Upper lobe of right lung (tissue), 1 donor: ENCODE measurements around the gene ANO1. TPM values are rescaled to one million over a fixed set of nuclear protein-coding genes. Genes with fewer than 3 reads are reported as not detected.

Experiments
- ATAC-seq: fragments of 200-7000 bp; cut with Tn5 transposase; one replicate; pipeline ENCODE4 v1.9.1; 2020; ENCODE audit warnings: mild to moderate bottlenecking, moderate library complexity
- DNase-seq: peaks from one replicate; pipeline ENCODE4 v3.0.0-alpha.2; 2020
- H3K27ac ChIP-seq: fragments of 200-600 bp; one replicate; pipeline ENCODE4 v1.8.0; 2022
- H3K27me3 ChIP-seq: fragments of 200-600 bp; one replicate; pipeline ENCODE4 v1.8.0; 2022; ENCODE audit warnings: mild to moderate bottlenecking
- H3K36me3 ChIP-seq: fragments of 200-600 bp; one replicate; pipeline ENCODE4 v1.8.0; 2022
- H3K4me1 ChIP-seq: fragments of 200-600 bp; one replicate; pipeline ENCODE4 v1.8.0; 2022
- H3K4me3 ChIP-seq: fragments of 200-600 bp; one replicate; pipeline ENCODE4 v1.8.0; 2022; ENCODE audit warnings: mild to moderate bottlenecking
- H3K9me3 ChIP-seq: fragments of 200-600 bp; one replicate; pipeline ENCODE4 v1.8.0; 2022
- intact Hi-C: fragments of 100-400 bp; cut with DNase I; formaldehyde crosslinking; loops from one replicate; pipeline ENCODE4 v1.11.0; 2022
- total RNA-seq: library from RNA; stranded (reverse); fragmentation: NEBNext Ultra II Directional; extraction: Animal tissue kit (Norgen Biotek cat#: 25700); gene quantifications from one replicate; pipeline ENCODE4 v1.2.1, GENCODE V29; 2021
- TF ChIP-seq, protein P1 (sequence below): fragments of 200-600 bp; IDR thresholded peaks from one replicate; pipeline ENCODE4 v1.8.0; 2022; ENCODE audit warnings: antibody characterized with exemption
- donor health status: DM: no; HTN: yes; CAD: no; lungs with severe emphysema.

ANO1 gene
- total RNA-seq, 1 donor from 2014 or later, result 16.8 TPM

DNA sequence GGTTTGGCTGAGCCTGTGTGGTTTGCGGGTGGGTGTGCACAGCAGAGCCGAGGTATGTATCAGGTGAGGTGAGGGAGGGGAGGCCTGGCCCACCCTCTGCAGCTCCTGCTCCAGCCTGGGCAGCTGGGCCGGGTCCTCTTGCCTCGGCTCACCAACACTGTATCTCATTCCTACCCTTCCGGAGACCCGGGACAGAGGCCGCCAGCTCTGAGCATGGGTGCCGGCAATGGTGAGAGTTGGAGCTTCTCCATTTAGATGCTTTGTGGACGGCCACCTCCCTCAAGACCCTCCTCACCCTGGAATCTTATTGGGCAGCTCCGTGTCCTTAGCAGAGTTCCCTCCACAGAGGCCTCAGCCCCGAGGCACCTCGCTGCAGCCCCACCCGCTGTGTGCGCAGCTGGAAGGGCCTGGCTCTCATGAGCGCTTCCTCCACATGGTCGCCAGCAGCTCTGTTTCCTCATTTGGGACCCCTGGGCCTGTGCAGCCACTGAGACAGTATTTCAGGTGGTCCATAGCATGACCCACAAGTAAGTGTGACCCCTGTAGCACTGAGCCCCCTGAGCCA is 55.7 kb downstream of the ANO1 start:
- ATAC-seq, result no peak
- H3K4me3 ChIP-seq, result no peak overlapping the region
- TF ChIP-seq, protein P1, sequence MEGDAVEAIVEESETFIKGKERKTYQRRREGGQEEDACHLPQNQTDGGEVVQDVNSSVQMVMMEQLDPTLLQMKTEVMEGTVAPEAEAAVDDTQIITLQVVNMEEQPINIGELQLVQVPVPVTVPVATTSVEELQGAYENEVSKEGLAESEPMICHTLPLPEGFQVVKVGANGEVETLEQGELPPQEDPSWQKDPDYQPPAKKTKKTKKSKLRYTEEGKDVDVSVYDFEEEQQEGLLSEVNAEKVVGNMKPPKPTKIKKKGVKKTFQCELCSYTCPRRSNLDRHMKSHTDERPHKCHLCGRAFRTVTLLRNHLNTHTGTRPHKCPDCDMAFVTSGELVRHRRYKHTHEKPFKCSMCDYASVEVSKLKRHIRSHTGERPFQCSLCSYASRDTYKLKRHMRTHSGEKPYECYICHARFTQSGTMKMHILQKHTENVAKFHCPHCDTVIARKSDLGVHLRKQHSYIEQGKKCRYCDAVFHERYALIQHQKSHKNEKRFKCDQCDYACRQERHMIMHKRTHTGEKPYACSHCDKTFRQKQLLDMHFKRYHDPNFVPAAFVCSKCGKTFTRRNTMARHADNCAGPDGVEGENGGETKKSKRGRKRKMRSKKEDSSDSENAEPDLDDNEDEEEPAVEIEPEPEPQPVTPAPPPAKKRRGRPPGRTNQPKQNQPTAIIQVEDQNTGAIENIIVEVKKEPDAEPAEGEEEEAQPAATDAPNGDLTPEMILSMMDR, result no peak
- intact Hi-C loops, result no loop called here
- H3K36me3 ChIP-seq, result no peaks in the 10 kb centered on the region
- no peak for DNase-seq
- no peaks in the 10 kb centered on the region for H3K27me3 ChIP-seq
- no peaks in the 10 kb centered on the region for H3K9me3 ChIP-seq
- H3K27ac ChIP-seq, result no peak overlapping the region
- no peaks in the 10 kb centered on the region for H3K4me1 ChIP-seq

DNA sequence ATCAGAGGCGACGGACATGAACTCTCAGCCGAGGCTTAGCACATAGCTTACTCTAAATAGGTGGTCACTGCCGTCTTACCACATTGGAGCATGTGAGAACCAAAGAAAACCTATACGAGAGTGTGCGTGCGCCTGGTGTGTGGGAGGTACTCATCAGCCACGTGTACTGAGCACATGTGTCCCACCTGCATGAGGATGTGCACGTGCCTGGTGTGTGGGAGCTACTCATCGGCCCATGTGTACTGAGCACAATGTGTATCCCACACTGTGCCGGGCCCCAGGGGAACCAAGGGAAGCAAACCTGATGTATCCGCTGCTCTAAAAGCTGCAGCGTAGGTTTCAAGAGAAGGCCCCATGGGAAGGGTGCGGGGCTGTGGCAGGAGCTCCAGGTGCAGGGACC is 56.4 kb downstream of the ANO1 start:
- Histone ChIP-seq H3K27ac (no peak overlapping the region), H3K36me3 (no peaks in the 10 kb centered on the region), H3K9me3 (no peaks in the 10 kb centered on the region), H3K4me1 (no peaks in the 10 kb centered on the region), H3K27me3 (no peaks in the 10 kb centered on the region), H3K4me3 (no peak overlapping the region)
- intact Hi-C loops, result no loop called here
- DNase-seq (no peak), ATAC-seq (no peak)
- TF ChIP-seq, protein P1, result no peak

DNA sequence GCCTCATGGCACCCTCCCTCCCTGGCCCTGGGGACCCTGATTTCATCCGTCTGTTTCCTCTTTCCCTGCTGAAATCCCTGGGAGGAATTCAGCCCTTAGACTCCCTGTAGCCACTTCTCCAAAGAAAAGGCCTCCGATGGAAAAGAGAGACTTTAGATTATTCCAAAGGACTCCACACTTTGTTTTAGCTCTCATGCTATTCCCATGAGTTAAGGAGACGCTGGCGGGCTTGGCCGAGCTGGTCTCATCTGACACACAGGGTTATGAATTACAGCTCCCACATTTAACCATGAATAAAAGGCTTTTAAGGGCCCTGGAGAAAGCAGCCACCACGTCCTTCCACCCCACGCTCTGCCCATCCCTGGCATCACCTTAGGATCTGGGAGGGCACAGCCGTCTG is 57.0 kb downstream of the ANO1 start:
- ATAC-seq, result no peak
- no peak for DNase-seq
- Histone ChIP-seq H3K9me3 (no peaks in the 10 kb centered on the region), H3K27me3 (no peaks in the 10 kb centered on the region), H3K4me1 (no peaks in the 10 kb centered on the region), H3K27ac (no peak overlapping the region), H3K36me3 (no peaks in the 10 kb centered on the region), H3K4me3 (no peak overlapping the region)
- TF ChIP-seq, protein P1, result no peak
- intact Hi-C loops, result no loop called here

DNA sequence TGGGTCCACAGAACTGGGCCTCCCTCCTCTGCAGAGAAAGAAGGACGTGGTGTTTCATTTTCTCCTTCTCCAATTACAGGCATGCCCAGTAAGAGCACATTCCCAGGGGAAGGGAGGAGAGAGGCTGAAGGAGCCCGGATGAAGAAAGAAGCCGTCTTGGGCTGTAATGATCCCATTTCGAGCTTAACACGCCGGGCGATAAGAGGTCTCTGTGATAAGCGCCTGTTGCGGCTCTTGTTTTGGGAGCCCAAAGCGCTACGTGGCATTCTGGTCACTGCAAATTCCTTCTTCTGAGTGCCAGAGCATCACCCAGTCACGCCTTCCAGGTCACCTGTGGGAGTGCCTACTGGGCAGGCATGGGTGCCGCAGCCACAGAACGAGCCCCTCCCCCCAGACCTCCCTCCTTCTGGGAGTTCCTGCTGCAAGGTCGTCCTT is 57.5 kb downstream of the ANO1 start:
- no peaks in the 10 kb centered on the region for H3K36me3 ChIP-seq
- intact Hi-C loops, result no loop called here
- H3K4me1 ChIP-seq, result no peaks in the 10 kb centered on the region
- no peaks in the 10 kb centered on the region for H3K9me3 ChIP-seq
- no peak overlapping the region for H3K27ac ChIP-seq
- DNase-seq (no peak), ATAC-seq (peak; percentile 23)
- TF ChIP-seq, protein P1, result no peak
- H3K4me3 ChIP-seq, result no peak overlapping the region
- H3K27me3 ChIP-seq, result no peaks in the 10 kb centered on the region

DNA sequence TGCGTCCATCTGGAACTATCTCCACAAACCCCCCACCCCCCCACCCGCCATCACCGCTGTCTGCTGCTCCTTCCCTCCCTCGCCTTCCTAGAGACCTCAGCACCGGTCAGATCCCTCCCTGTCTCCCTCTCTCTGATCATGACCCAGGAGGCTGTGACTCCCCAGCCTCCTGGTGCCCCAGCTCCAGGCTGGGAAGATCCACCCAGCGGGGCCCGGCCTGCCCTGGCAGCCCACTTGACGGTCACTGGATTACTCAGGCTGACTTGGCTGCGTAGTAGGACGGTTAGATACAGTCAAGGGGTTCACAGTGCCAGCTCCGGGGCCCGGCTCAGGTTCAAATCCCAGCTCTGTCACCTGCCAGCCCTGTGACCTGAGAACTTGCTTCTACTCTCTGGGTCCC is 59.3 kb downstream of the ANO1 start:
- no peaks in the 10 kb centered on the region for H3K36me3 ChIP-seq
- TF ChIP-seq, protein P1, result no peak
- H3K27ac ChIP-seq, result no peak overlapping the region
- peaks cover 4% of the 10 kb centered on the region for H3K4me1 ChIP-seq
- ATAC-seq (no peak), DNase-seq (no peak)
- H3K4me3 ChIP-seq, result no peak overlapping the region
- H3K9me3 ChIP-seq, result no peaks in the 10 kb centered on the region
- intact Hi-C loops, result no loop called here
- H3K27me3 ChIP-seq, result peaks cover 9% of the 10 kb centered on the region

- DNase-seq (no peak), ATAC-seq (no peak)
- no peak overlapping the region for H3K4me3 ChIP-seq
- H3K27ac ChIP-seq, result no peak overlapping the region
- TF ChIP-seq, protein P1, result no peak
- H3K9me3 ChIP-seq, result no peaks in the 10 kb centered on the region
- peaks cover 9% of the 10 kb centered on the region for H3K27me3 ChIP-seq
- intact Hi-C loops, result no loop called here
- peaks cover 4% of the 10 kb centered on the region for H3K4me1 ChIP-seq
- H3K36me3 ChIP-seq, result no peaks in the 10 kb centered on the region
These were observed 60.3 kb downstream of the ANO1 start for GRCh38 chr11:70138403-70138802.
